ENCODE measurements around the gene B4GALT6.
A peak's percentile ranks its signal among the peaks of the same experiment; 100 is the strongest.

B4GALT6 gene

DNA sequence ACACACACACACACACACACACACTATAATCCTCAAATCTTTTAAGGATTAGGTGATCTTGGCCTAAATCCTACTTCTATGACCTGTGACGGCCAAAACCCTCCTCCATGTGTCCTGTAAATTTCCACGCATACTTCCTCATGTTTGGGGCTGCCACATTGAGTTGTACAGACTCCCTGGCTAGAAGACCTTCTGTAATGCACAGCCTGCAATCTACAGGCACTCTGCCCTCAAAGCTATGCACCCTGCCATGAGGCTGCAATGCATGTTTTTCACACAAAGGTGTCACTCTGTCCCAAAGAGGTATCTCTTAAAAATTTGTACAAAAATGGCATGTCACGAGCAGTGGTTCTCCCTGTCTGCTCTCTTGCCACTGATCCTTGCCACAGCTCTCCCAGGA, 26.4 kb upstream of the B4GALT6 start:
- Histone ChIP-seq H3K4me3 (ENCODE audit: low read length) (no peak overlapping the region), H3K36me3 (ENCODE audit: insufficient read depth, low read length) (no peaks in the 10 kb centered on the region), H3K27me3 (ENCODE audit: insufficient read depth, low read length) (no peaks in the 10 kb centered on the region), H2AFZ (ENCODE audit: low read depth, low read length) (no peak overlapping the region), H3K9me3 (ENCODE audit: low read length) (no peaks in the 10 kb centered on the region), H3K4me1 (ENCODE audit: insufficient read depth, low read length) (no peaks in the 10 kb centered on the region)

- H3K36me3 ChIP-seq (ENCODE audit: insufficient read depth, low read length), result no peaks in the 10 kb centered on the region
- no peaks in the 10 kb centered on the region for H3K9me3 ChIP-seq (ENCODE audit: low read length)
- no peak overlapping the region for H2AFZ ChIP-seq (ENCODE audit: low read depth, low read length)
- H3K27me3 ChIP-seq (ENCODE audit: insufficient read depth, low read length), result no peaks in the 10 kb centered on the region
- H3K4me1 ChIP-seq (ENCODE audit: insufficient read depth, low read length), result no peaks in the 10 kb centered on the region
- no peak overlapping the region for H3K4me3 ChIP-seq (ENCODE audit: low read length)
Observed at GRCh38 chr18:31707815-31708214, 23.4 kb upstream of the B4GALT6 start.

- H3K4me3 ChIP-seq (ENCODE audit: low read length), result no peak overlapping the region
- no peaks in the 10 kb centered on the region for H3K36me3 ChIP-seq (ENCODE audit: insufficient read depth, low read length)
- no peaks in the 10 kb centered on the region for H3K9me3 ChIP-seq (ENCODE audit: low read length)
- H3K27me3 ChIP-seq (ENCODE audit: insufficient read depth, low read length), result no peaks in the 10 kb centered on the region
- no peak overlapping the region for H2AFZ ChIP-seq (ENCODE audit: low read depth, low read length)
- H3K4me1 ChIP-seq (ENCODE audit: insufficient read depth, low read length), result no peaks in the 10 kb centered on the region
Observed at GRCh38 chr18:31702449-31702848, 18.1 kb upstream of the B4GALT6 start.

DNA sequence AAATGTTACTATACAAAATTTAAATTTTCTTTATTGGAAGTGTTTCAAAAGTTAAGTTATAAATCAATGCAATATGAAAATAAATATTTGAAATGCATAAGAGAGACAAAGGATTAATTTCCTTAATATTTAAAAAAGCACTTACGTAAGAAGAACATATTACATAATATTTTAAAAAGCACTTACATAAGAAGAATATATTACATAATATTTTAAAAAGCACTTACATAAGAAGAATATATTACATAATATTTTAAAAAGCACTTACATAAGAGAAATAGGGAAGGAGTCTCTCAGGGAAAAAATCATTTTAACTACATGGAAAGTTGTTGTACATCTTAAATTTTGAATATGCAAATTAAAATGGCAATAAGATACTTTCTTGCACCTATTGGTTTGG, 17.4 kb upstream of the B4GALT6 start:
- Histone ChIP-seq H3K36me3 (ENCODE audit: insufficient read depth, low read length) (no peaks in the 10 kb centered on the region), H3K4me1 (ENCODE audit: insufficient read depth, low read length) (no peaks in the 10 kb centered on the region), H3K27me3 (ENCODE audit: insufficient read depth, low read length) (no peaks in the 10 kb centered on the region), H2AFZ (ENCODE audit: low read depth, low read length) (no peak overlapping the region), H3K4me3 (ENCODE audit: low read length) (no peak overlapping the region), H3K9me3 (ENCODE audit: low read length) (no peaks in the 10 kb centered on the region)

DNA sequence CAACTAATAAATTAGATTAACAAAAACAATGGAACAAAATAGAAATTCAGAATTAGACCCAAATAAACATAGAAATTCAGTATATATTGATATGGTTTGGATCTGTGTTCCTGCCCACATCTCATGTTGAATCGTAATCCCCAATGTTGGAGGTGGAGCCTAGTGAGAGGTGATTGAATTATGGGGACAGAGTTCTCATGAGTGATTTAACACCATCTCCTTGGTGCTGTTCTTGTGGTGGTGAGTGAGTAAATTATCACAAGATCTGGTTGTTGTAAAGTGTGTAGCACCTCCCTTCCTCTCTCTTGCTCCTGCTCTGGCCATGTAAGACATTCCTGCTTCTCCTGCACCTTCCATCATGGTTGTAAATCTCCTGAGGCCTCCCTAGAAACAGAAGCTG, 16.6 kb upstream of the B4GALT6 start:
- H3K4me3 ChIP-seq (ENCODE audit: low read length), result no peak overlapping the region
- no peak overlapping the region for H2AFZ ChIP-seq (ENCODE audit: low read depth, low read length)
- H3K27me3 ChIP-seq (ENCODE audit: insufficient read depth, low read length), result no peaks in the 10 kb centered on the region
- no peaks in the 10 kb centered on the region for H3K4me1 ChIP-seq (ENCODE audit: insufficient read depth, low read length)
- H3K36me3 ChIP-seq (ENCODE audit: insufficient read depth, low read length), result no peaks in the 10 kb centered on the region
- no peaks in the 10 kb centered on the region for H3K9me3 ChIP-seq (ENCODE audit: low read length)

- no peak overlapping the region for H2AFZ ChIP-seq (ENCODE audit: low read depth, low read length)
- H3K4me1 ChIP-seq (ENCODE audit: insufficient read depth, low read length), result no peaks in the 10 kb centered on the region
- no peak overlapping the region for H3K4me3 ChIP-seq (ENCODE audit: low read length)
- no peaks in the 10 kb centered on the region for H3K36me3 ChIP-seq (ENCODE audit: insufficient read depth, low read length)
- no peaks in the 10 kb centered on the region for H3K9me3 ChIP-seq (ENCODE audit: low read length)
- no peaks in the 10 kb centered on the region for H3K27me3 ChIP-seq (ENCODE audit: insufficient read depth, low read length)
Observed at GRCh38 chr18:31697351-31698298, 13.2 kb upstream of the B4GALT6 start.

DNA sequence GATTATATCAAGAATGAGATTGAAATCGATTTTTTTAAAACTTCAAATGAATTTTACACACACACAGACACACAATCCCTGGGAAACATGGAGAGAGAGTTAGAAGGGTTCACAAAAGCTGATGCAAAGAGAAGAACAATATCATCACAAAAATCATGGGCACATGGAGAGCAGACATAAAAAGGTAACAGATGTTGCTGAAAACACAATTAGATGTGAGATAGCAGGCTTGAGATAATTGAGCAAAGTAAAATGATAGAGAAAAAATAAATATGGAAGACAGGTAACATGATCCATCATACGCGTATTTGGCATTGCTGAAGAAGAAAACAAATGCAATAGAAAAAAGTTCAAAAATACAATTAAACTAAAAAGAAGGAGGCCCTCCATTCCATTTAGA, 11.6 kb upstream of the B4GALT6 start:
- H3K9me3 ChIP-seq (ENCODE audit: low read length), result no peaks in the 10 kb centered on the region
- no peak overlapping the region for H3K4me3 ChIP-seq (ENCODE audit: low read length)
- no peaks in the 10 kb centered on the region for H3K4me1 ChIP-seq (ENCODE audit: insufficient read depth, low read length)
- H3K36me3 ChIP-seq (ENCODE audit: insufficient read depth, low read length), result no peaks in the 10 kb centered on the region
- H3K27me3 ChIP-seq (ENCODE audit: insufficient read depth, low read length), result no peaks in the 10 kb centered on the region
- H2AFZ ChIP-seq (ENCODE audit: low read depth, low read length), result no peak overlapping the region

GRCh38 chr18:31694297-31694696, 9.9 kb upstream of the B4GALT6 start:
- H3K4me3 ChIP-seq (ENCODE audit: low read length), result no peak overlapping the region
- no peaks in the 10 kb centered on the region for H3K27me3 ChIP-seq (ENCODE audit: insufficient read depth, low read length)
- no peaks in the 10 kb centered on the region for H3K4me1 ChIP-seq (ENCODE audit: insufficient read depth, low read length)
- no peaks in the 10 kb centered on the region for H3K36me3 ChIP-seq (ENCODE audit: insufficient read depth, low read length)
- no peak overlapping the region for H2AFZ ChIP-seq (ENCODE audit: low read depth, low read length)
- no peaks in the 10 kb centered on the region for H3K9me3 ChIP-seq (ENCODE audit: low read length)

GRCh38 chr18:31688606-31689005, 4.2 kb upstream of the B4GALT6 start:
- Histone ChIP-seq H3K4me3 (ENCODE audit: low read length) (no peak overlapping the region), H3K4me1 (ENCODE audit: insufficient read depth, low read length) (peaks cover 2% of the 10 kb centered on the region), H3K27me3 (ENCODE audit: insufficient read depth, low read length) (no peaks in the 10 kb centered on the region), H3K36me3 (ENCODE audit: insufficient read depth, low read length) (no peaks in the 10 kb centered on the region), H2AFZ (ENCODE audit: low read depth, low read length) (no peak overlapping the region), H3K9me3 (ENCODE audit: low read length) (no peaks in the 10 kb centered on the region)

DNA sequence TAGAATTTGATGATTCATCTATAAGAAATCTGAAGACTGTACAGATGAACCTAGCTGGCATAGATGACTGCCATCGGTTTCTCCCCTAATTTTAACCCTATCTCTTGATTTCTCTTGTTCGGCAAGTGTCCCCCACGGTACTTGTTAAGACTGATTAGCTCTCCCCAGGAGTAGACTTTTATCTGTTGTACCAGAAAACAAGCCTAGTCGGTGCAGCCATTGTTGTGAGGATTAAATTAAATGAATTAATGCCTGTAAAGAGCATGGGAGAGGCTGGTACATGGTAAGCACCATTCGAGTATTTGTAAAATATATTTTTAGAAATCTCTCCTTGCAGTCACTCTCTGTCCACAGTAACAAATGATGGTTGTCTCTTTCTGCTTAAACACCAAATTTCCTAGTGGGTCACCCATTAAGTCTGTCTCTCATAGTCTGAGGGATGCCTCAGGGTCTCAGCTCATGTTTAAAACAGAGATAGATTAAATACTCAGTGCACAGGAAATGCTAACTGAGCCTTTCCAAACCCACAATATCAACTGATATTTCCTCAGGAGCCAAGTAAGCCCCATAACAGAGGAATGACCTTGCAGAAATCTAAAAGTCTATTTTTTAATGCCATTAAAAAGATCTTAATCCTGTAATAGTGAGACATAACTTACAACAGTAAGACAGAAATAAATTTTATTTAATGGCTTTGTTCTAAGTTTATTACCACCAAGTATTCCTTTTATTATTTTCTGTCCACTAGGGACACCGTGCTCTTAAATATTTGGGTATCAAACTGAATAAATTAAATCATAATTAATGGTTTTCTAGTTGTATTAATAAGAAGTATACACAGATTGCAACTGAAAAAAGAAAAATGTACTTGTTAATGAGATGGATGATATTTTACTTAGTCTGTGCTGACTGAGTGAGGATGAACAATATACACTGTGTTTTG, 2.9 kb upstream of the B4GALT6 start:
- Histone ChIP-seq H3K36me3 (ENCODE audit: insufficient read depth, low read length) (no peaks in the 10 kb centered on the region), H3K9me3 (ENCODE audit: low read length) (no peaks in the 10 kb centered on the region), H3K27me3 (ENCODE audit: insufficient read depth, low read length) (no peaks in the 10 kb centered on the region), H3K4me1 (ENCODE audit: insufficient read depth, low read length) (peaks cover 7% of the 10 kb centered on the region), H2AFZ (ENCODE audit: low read depth, low read length) (no peak overlapping the region), H3K4me3 (ENCODE audit: low read length) (no peak overlapping the region)

DNA sequence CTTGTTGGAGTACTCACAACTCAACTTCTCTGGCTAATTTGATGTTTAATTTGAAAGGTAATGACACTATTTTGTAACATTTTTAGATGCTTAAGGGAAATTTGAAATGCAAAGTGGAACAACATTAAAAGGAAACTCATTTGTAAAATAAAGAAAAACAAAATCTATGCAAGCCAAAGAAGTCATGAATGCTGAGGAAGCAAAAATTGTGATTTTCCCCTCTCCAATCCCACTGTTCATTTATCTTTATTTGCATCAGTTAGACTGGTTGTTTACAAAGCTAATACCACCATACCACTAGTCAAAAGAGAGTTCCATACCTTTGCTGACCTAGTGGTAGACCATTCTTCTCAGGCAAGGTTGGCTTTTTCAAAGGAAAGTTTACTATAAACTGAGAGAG, 2.2 kb upstream of the B4GALT6 start:
- H3K27me3 ChIP-seq (ENCODE audit: insufficient read depth, low read length), result no peaks in the 10 kb centered on the region
- H2AFZ ChIP-seq (ENCODE audit: low read depth, low read length), result no peak overlapping the region
- peaks cover 12% of the 10 kb centered on the region for H3K4me1 ChIP-seq (ENCODE audit: insufficient read depth, low read length)
- no peaks in the 10 kb centered on the region for H3K36me3 ChIP-seq (ENCODE audit: insufficient read depth, low read length)
- no peaks in the 10 kb centered on the region for H3K9me3 ChIP-seq (ENCODE audit: low read length)
- no peak overlapping the region for H3K4me3 ChIP-seq (ENCODE audit: low read length)

GRCh38 chr18:31685097-31686082, 1.0 kb upstream of the B4GALT6 start:
- Histone ChIP-seq H3K27me3 (ENCODE audit: insufficient read depth, low read length) (no peaks in the 10 kb centered on the region), H3K9me3 (ENCODE audit: low read length) (no peaks in the 10 kb centered on the region), H2AFZ (ENCODE audit: low read depth, low read length) (peak overlapping the region; percentile 84), H3K4me1 (ENCODE audit: insufficient read depth, low read length) (peaks cover 12% of the 10 kb centered on the region), H3K36me3 (ENCODE audit: insufficient read depth, low read length) (no peaks in the 10 kb centered on the region), H3K4me3 (ENCODE audit: low read length) (peak overlapping the region; percentile 64)

All from neuron (in vitro differentiated cells).